SU-DHL-6 (cell line): Measurements from ENCODE around the gene LHFPL6.

Source experiments
- CTCF ChIP-seq: fragments of 200-600 bp; sonication (generic); IDR thresholded peaks from one replicate; pipeline ENCODE4 v1.5.1; 2017; ENCODE audit warnings: antibody characterized with exemption, mild to moderate bottlenecking, low read length, moderate library complexity; ENCODE audit not compliant: insufficient read depth, poor library complexity, severe bottlenecking
- EZH2phosphoT487 ChIP-seq: fragments of 200-600 bp; sonication (generic), shearing (Covaris generic); conservative IDR thresholded peaks from 2 replicates; pipeline ENCODE4 v1.6.1; 2018; ENCODE audit warnings: mild to moderate bottlenecking, antibody characterized with exemption, low read length, moderate library complexity, mixed read lengths

- no peak for TF ChIP-seq CTCF
- no peak for TF ChIP-seq EZH2phosphoT487
Observed at GRCh38 chr13:39369161-39369890, 233.7 kb downstream of the LHFPL6 start.
